OCI-LY1 (cell line): Measurements from ENCODE around the gene SERPINB8.

Experiments used
- H2AFZ ChIP-seq: fragments of 200-600 bp; sonication (generic), shearing (Covaris generic); 2 replicates; pipeline ENCODE4 v1.6.0; 2014; ENCODE audit warnings: antibody characterized with exemption, mild to moderate bottlenecking, low read length
- H3F3A ChIP-seq: fragments of 200-600 bp; sonication (generic), shearing (Covaris generic); 2 replicates; pipeline ENCODE4 v1.6.0; 2014; ENCODE audit warnings: mild to moderate bottlenecking, antibody characterized with exemption, low read length, moderate library complexity; ENCODE audit not compliant: insufficient read depth
- H3K27ac ChIP-seq: fragments of 200-600 bp; sonication (generic); 2 replicates; pipeline ENCODE4 v1.5.1; 2014; ENCODE audit warnings: low read length, mixed run types, mild to moderate bottlenecking, low read depth; ENCODE audit not compliant: poor library complexity, severe bottlenecking
- H3K27me3 ChIP-seq: fragments of 200-600 bp; sonication (generic); 2 replicates; pipeline ENCODE4 v1.6.0; 2014; ENCODE audit warnings: antibody characterized with exemption, mild to moderate bottlenecking, low read length, moderate library complexity; ENCODE audit not compliant: insufficient read depth
- H3K36me3 ChIP-seq: fragments of 200-600 bp; sonication (generic); 2 replicates; pipeline ENCODE4 v1.6.1; 2014; ENCODE audit warnings: mild to moderate bottlenecking, antibody characterized with exemption, low read length, moderate library complexity, mixed read lengths; ENCODE audit not compliant: insufficient read depth
- H3K4me1 ChIP-seq: fragments of 200-600 bp; sonication (generic); 2 replicates; pipeline ENCODE4 v1.5.1; 2014; ENCODE audit warnings: mild to moderate bottlenecking, low read length, moderate library complexity; ENCODE audit not compliant: insufficient read depth, severe bottlenecking
- H3K4me2 ChIP-seq: fragments of 200-600 bp; sonication (generic), shearing (Covaris generic); 2 replicates; pipeline ENCODE4 v1.6.1; 2014; ENCODE audit warnings: low read length
- H3K4me3 ChIP-seq: fragments of 200-600 bp; sonication (generic); 2 replicates; pipeline ENCODE4 v1.5.1; 2014; ENCODE audit warnings: low read length, low read depth, mild to moderate bottlenecking, mixed read lengths; ENCODE audit not compliant: poor library complexity, severe bottlenecking
- H3K79me2 ChIP-seq: fragments of 200-600 bp; shearing (Covaris generic); 2 replicates; pipeline ENCODE4 v1.6.1; 2016; ENCODE audit warnings: mixed run types, low read length, mixed read lengths; ENCODE audit not compliant: insufficient read depth
- H3K9ac ChIP-seq: fragments of 200-600 bp; sonication (generic), shearing (Covaris generic); 2 replicates; pipeline ENCODE4 v1.6.1; 2014; ENCODE audit warnings: mild to moderate bottlenecking, low read length, mixed read lengths
- H3K9me2 ChIP-seq: fragments of 200-600 bp; sonication (generic), shearing (Covaris generic); 2 replicates; pipeline ENCODE4 v1.6.1; 2014; ENCODE audit warnings: low read depth, mild to moderate bottlenecking, low read length, mixed read lengths
- H3K9me3 ChIP-seq: fragments of 200-600 bp; shearing (Covaris generic); 2 replicates; pipeline ENCODE4 v1.6.1; 2014; ENCODE audit warnings: low read length, mixed read lengths
- H4K20me1 ChIP-seq: fragments of 200-600 bp; sonication (generic), shearing (Covaris generic); 2 replicates; pipeline ENCODE4 v1.6.0; 2016; ENCODE audit warnings: mild to moderate bottlenecking, low read length; ENCODE audit not compliant: insufficient read depth
- EZH2 ChIP-seq: fragments of 200-600 bp; sonication (generic), shearing (Covaris generic); IDR thresholded peaks from 2 replicates; pipeline ENCODE4 v1.8.0; 2017; ENCODE audit warnings: borderline replicate concordance, mixed run types, mild to moderate bottlenecking, antibody characterized with exemption, low read length, moderate library complexity, mixed read lengths
- TF ChIP-seq, protein P1 (sequence below): fragments of 200-600 bp; sonication (generic), shearing (Covaris generic); IDR thresholded peaks from 2 replicates; pipeline ENCODE4 v1.5.1; 2017; ENCODE audit warnings: mild to moderate bottlenecking, antibody characterized with exemption, low read length, moderate library complexity, mixed read lengths

Gene SERPINB8

DNA sequence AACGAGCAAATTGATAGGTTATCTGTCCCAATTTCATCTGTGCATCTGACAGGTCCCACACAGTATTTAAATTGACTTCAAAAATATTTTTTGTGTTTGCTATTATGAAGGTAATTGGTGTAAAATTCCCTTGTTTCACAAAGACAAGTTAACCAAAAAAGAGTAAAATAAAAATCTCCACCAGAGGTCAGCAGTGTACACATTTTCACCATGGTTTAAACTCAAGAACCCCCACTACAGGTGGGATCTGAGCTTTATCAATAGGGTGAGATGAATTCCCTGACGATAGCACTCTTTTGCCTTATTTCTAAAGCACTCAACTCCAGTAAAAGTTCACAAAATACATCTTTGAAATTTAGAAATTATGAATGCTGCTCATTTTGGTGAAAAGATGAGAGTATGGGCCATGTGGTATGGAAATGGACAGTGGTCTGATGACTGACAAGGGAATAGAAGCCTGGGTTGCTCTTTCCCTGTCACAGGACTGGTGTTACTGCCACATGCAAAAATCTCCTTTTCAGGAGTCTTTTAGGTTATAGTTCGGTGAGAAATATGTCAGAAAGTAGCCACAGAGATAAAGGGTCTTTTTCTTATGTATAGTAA, 68.0 kb downstream of the SERPINB8 start:
- no peak for TF ChIP-seq EZH2
- TF ChIP-seq, protein P1, sequence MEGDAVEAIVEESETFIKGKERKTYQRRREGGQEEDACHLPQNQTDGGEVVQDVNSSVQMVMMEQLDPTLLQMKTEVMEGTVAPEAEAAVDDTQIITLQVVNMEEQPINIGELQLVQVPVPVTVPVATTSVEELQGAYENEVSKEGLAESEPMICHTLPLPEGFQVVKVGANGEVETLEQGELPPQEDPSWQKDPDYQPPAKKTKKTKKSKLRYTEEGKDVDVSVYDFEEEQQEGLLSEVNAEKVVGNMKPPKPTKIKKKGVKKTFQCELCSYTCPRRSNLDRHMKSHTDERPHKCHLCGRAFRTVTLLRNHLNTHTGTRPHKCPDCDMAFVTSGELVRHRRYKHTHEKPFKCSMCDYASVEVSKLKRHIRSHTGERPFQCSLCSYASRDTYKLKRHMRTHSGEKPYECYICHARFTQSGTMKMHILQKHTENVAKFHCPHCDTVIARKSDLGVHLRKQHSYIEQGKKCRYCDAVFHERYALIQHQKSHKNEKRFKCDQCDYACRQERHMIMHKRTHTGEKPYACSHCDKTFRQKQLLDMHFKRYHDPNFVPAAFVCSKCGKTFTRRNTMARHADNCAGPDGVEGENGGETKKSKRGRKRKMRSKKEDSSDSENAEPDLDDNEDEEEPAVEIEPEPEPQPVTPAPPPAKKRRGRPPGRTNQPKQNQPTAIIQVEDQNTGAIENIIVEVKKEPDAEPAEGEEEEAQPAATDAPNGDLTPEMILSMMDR, result peak; percentile 72; the same call in 1 of the 2 replicates
- Histone ChIP-seq H4K20me1 (no peaks in the 10 kb centered on the region), H3K9me3 (no peaks in the 10 kb centered on the region), H3K4me3 (no peak overlapping the region), H2AFZ (no peak overlapping the region), H3K36me3 (no peaks in the 10 kb centered on the region), H3K9me2 (no peaks in the 10 kb centered on the region), H3K4me1 (no peaks in the 10 kb centered on the region), H3K9ac (no peak overlapping the region), H3K79me2 (no peaks in the 10 kb centered on the region), H3K4me2 (no peak overlapping the region), H3F3A (no peaks in the 10 kb centered on the region), H3K27me3 (no peaks in the 10 kb centered on the region), H3K27ac (no peak overlapping the region)
